Neural cell (in vitro differentiated cells): Measurements from ENCODE around the gene NELFA.

Source experiments
- CTCF ChIP-seq: fragments of 450-650 bp; IDR thresholded peaks from 2 replicates; pipeline ENCODE4 v1.5.1; 2014; ENCODE audit warnings: antibody characterized with exemption, mild to moderate bottlenecking, moderate library complexity; ENCODE audit not compliant: poor library complexity, severe bottlenecking
- EP300 ChIP-seq: fragments of 450-650 bp; conservative IDR thresholded peaks from 2 replicates; pipeline ENCODE4 v1.6.1; 2014; ENCODE audit warnings: antibody characterized with exemption, mild to moderate bottlenecking, moderate library complexity; ENCODE audit not compliant: poor library complexity, severe bottlenecking
- EZH2 ChIP-seq: fragments of 200-600, 300-800 bp; shearing (Covaris generic), sonication (generic); IDR thresholded peaks from 2 replicates; pipeline ENCODE4 v1.6.1; 2014; ENCODE audit warnings: antibody characterized with exemption, low read length, borderline replicate concordance, mild to moderate bottlenecking; ENCODE audit not compliant: insufficient read depth, poor library complexity, severe bottlenecking
- POLR2AphosphoS5 ChIP-seq: IDR thresholded peaks from 2 replicates; pipeline ENCODE4 v1.6.1; 2012
- TAF1 ChIP-seq: IDR thresholded peaks from 2 replicates; pipeline ENCODE4 v1.6.1; 2012; ENCODE audit warnings: low read depth
- TF ChIP-seq, protein P1 (sequence below): IDR thresholded peaks from 2 replicates; pipeline ENCODE4 v1.6.1; 2012; ENCODE audit warnings: borderline replicate concordance

GRCh38 chr4:2049811-2050210, 41.0 kb upstream of the NELFA start:
- TF ChIP-seq EP300 (no peak), POLR2AphosphoS5 (no peak), TAF1 (no peak), EZH2 (no peak), CTCF (no peak)
- TF ChIP-seq, protein P1, sequence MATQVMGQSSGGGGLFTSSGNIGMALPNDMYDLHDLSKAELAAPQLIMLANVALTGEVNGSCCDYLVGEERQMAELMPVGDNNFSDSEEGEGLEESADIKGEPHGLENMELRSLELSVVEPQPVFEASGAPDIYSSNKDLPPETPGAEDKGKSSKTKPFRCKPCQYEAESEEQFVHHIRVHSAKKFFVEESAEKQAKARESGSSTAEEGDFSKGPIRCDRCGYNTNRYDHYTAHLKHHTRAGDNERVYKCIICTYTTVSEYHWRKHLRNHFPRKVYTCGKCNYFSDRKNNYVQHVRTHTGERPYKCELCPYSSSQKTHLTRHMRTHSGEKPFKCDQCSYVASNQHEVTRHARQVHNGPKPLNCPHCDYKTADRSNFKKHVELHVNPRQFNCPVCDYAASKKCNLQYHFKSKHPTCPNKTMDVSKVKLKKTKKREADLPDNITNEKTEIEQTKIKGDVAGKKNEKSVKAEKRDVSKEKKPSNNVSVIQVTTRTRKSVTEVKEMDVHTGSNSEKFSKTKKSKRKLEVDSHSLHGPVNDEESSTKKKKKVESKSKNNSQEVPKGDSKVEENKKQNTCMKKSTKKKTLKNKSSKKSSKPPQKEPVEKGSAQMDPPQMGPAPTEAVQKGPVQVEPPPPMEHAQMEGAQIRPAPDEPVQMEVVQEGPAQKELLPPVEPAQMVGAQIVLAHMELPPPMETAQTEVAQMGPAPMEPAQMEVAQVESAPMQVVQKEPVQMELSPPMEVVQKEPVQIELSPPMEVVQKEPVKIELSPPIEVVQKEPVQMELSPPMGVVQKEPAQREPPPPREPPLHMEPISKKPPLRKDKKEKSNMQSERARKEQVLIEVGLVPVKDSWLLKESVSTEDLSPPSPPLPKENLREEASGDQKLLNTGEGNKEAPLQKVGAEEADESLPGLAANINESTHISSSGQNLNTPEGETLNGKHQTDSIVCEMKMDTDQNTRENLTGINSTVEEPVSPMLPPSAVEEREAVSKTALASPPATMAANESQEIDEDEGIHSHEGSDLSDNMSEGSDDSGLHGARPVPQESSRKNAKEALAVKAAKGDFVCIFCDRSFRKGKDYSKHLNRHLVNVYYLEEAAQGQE = no peak
